HG02840 (cell line): ENCODE measurements around the gene RASAL2.

Experiments
- ATAC-seq: cut with Tn5 transposase; IDR thresholded peaks from one replicate; pipeline ENCODE4 v1.9.1; 2021; ENCODE audit warnings: mild to moderate bottlenecking, moderate library complexity, moderate number of reproducible peaks; ENCODE audit not compliant: unreplicated experiment, low FRiP score

The RASAL2 gene

GRCh38 chr1:178477841-178478240 lies 383.9 kb downstream of the RASAL2 start:
- ATAC-seq, result no peak

DNA sequence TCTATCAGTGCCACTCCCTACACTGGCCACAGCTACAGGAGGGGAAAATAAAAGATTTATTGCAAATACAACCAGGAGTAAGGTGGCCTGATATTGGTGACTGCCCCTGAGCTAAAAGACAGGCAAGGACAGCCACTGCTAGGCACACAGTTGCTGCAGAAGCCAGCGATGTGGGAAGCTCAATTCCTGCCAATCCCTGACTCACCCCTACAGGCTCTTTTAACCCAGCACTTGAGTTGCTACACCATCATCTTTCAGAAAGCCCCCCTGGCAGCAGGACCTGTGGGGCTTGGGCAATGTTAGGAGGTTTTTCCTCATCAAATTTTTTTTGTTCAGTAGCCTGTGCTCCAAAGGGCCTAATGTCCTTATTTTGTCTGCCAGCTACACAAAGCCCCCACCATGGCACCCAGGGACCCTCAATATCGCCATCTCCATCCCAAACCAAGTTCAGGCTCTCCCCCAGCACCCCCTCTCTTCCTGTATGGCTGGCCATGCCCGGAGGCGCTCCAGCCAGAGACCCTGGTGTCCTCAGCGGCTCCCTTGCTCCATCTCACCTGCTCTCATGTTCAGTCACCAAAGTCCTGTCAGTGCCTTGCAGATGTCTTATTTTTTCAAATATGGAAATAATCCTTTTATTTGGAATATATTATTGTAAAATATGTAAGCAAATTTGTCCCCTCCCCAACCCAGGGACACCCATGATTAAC lies 389.5 kb downstream of the RASAL2 start:
- ATAC-seq, result no peak

DNA sequence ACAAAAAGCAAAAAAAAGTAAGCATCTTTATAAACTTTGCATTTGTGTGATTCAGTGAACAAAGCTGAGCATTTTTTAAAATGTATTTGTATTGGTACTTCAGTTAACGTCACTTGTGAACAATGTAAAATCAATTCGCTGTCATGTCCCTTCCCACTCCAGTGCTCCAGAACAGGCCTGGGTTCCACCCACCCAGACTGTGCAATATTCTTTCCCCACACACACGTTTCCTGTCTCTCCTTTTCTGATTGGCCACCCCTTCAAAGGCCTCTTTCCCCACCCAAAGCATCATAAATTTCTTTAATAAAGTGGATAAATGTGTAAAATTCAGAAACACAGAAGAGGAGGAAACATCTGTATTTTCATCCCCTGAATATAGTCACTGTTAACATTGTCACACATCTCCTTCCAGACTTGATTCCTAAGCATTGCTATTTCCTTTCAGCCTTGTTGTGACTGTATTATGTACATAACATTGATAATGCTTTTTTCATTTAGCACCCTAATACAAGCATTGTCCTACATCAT lies 390.9 kb downstream of the RASAL2 start:
- ATAC-seq, result no peak

DNA sequence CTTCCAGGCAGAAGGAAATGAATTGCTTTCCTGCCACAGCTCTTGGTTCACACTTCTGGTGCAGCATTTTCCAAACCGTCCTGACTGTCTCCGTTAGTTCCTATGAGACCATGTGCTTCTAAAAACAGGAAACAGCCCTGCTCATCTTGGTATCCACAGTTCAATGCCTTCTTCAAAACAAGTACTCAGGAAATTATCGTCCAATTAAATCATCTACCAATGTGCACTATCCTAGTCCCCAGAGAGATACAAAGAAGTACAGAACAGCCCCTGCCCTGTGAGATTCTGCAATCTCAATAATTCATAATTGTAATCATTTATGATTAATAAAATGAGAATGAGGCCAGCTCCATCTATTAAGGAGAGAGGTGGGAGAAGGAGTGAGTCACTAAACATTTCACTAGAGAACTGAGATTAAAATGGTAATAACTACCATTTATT lies 391.7 kb downstream of the RASAL2 start:
- no peak for ATAC-seq

DNA sequence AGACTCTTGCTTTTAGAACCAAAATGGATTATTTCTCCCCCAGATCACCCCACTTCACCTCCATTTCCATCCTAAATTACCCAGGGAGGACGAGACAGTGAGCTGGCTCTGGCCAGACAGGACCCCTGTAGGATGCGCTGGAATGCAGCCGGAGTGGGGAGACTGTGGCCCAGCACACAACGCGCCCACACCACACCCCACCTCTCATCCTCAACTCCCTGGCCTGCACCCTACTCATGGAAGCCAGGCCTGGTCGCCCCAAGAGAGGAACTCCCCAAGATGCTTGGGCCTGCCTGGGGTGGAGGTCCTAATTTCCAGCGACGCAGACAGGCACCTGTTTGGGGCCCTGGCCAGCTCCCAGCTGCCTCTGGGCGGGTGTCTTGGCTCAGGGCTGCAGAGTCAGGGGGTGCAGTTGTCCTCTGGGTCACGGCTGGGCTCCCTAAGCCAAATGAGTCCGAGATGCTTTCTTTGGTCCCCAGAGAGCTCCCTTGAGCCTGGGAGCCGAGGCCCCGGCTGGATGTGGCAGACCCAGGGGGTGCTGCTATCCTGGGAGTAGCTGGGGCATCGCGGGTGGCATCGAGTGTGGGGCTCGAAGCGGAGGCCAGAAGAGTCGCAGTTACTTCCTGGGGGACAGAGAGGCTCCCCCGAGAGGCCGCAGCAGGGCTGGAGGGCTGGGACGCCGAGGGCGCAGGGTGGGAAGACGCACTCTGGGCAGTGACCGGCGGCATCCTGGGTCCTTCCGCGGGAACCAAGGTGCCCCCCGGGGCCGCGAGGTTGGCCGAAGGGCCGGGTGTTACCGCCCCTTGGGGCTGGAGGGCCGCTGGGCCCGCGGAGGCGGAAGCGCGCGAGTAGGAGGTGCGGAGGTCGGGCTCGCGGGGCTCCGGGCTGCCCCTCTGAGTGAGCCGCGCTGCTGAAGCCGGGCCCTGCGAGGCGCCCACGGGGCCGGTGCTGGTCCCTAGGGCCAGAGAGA lies 392.5 kb downstream of the RASAL2 start:
- no peak for ATAC-seq

- no peak for ATAC-seq
These were observed 393.2 kb downstream of the RASAL2 start for GRCh38 chr1:178487070-178487615.

DNA sequence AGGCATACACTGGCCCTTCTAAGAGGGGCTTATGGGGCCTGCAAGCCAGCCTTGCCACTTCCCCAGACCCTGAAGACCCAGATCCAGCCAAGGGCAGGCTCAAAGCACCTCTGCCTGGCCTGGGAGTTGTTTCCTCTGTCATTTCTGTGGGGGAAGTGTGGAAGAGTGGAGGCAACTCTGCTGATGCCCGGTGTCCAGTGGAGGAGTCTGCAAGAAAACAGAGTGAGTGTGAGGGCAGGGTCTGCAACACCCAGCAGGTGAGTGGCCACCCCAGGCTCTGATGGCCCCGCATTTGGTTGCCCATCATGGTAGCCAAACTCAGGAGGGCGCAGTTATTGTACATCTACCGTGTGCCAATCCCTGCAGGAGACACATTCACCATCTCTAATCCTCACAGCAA lies 394.5 kb downstream of the RASAL2 start:
- no peak for ATAC-seq

DNA sequence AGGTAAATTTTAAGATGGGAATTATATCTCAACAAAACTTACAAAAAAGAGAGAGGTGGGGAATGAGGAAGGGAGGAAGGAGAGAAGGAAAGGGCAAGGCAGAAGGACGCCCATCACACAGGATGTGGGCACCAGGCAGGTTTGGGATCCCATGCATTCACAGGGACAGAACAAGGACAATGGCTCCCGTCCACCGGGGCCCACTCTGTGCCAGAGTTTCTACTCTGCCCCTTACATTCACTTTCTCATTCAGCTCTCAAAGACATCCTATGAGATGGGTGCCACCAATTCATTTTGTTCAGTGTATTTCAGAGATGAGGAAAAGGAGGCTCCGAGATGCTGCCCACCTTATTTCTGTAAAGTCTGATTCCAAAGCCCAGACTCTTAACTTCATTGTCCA lies 395.5 kb downstream of the RASAL2 start:
- ATAC-seq, result no peak

DNA sequence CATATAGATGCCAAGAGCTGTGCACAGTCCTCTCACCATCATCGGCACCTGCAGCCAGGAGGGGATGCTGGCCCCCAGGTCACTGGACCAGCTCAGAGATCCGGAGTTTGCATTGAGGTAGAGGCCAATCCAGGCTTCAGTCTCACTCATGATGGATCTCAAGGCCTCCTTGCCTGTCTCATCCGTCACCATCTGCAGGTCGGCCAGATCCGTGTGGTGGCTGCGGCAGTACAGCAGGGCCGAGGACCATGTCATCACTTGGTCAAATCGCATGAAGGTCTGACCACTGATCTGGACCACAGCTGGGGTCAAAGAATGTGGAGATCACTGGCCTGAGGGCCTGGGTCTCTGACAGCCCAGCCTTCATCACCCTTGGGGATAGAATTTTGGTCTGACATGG lies 396.2 kb downstream of the RASAL2 start:
- no peak for ATAC-seq

DNA sequence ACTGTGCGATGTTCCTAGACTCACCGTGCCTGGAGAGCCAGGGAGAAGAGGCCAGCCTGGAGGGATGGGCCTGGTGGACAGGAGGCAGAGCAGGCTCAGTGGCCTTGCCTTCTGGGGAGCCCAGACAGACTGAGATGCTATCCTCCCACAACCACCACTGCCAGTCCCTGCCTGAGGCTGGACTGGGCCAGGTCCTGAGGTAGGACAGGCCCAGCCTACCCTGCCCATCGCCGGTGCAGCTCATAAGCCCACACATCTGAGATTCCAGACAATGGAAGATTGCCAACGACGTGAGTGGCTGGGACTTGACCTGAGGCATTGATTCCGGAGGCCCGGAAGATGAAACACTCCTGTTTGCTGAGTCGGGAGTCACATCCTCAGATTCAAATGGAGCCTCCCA lies 397.1 kb downstream of the RASAL2 start:
- no peak for ATAC-seq

GRCh38 chr1:178491721-178492120 lies 397.8 kb downstream of the RASAL2 start:
- no peak for ATAC-seq

DNA sequence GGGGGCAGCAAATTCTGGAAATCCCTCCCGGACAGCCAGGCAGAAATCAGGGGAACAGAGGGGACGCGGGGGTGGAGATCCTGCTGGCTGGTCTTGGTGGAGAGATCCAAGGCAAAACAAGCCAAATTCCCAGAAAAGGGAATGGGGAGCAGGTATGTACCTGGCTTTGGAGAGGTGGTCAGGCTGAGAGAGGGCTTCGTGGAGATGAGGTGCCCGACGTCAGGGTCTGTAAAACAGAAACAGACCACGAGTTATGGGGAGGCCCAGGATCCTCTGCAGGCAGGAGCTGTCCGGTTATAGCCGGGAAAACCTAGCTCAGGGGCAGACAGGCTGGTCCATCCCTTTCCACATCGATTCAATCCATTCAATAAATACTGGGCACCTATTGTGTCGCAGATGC lies 398.4 kb downstream of the RASAL2 start:
- no peak for ATAC-seq

DNA sequence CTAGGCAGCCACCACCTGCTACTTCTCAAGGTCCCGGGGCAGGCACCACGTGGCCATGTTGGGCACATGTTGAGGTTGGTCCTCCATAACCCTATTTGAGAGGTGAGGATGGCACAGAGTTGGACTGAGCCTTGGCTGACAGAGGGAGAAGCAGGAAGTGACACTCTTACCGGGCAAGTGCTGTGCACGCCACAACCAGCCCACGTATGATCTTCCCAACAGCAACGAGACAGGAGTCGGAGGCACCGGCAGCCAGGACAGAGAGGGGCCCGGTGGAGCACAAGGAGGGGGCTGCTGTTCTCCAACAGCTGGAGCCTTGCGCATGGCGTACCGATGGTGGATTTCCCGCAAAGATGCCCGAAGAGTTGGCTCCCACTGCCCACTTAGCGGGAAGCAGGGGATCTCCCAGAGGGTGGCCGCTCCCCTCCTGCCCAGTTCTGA lies 399.4 kb downstream of the RASAL2 start:
- ATAC-seq, result no peak

- ATAC-seq, result no peak
These were observed 400.7 kb downstream of the RASAL2 start for GRCh38 chr1:178494569-178494971.

GRCh38 chr1:178495158-178495557 lies 401.3 kb downstream of the RASAL2 start:
- ATAC-seq, result no peak

DNA sequence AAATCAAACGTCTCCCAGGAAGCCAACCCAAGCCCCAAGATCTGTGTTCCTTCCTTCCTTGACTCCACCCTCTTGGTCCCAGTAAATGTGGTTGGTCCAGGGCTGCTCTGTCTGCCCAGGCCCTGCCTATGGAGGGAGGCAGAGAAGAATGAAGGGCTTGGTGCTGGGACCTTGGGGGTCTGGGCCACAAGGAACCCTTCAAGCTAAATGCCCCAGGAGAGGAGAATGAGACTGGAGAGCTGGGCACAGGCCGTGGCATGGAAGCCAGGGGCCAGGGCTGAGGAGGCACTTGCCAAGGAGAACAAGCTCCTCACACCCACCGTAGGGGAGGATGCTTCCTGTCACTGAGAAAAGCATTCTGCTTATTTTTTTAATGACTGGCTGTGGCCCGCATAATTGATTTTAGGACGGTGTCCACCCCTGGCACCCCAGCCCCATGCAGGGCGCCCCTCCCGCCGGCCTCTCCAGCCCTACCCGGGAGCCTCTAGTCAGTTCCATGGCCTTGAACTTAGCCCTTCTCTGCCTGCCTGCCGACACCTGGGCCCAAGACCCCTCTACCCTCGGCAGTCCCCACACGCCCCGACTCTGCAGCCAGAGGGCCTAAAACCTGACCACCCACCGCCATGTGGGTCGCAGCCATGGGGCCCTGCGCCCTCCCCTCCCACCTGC lies 402.0 kb downstream of the RASAL2 start:
- no peak for ATAC-seq

DNA sequence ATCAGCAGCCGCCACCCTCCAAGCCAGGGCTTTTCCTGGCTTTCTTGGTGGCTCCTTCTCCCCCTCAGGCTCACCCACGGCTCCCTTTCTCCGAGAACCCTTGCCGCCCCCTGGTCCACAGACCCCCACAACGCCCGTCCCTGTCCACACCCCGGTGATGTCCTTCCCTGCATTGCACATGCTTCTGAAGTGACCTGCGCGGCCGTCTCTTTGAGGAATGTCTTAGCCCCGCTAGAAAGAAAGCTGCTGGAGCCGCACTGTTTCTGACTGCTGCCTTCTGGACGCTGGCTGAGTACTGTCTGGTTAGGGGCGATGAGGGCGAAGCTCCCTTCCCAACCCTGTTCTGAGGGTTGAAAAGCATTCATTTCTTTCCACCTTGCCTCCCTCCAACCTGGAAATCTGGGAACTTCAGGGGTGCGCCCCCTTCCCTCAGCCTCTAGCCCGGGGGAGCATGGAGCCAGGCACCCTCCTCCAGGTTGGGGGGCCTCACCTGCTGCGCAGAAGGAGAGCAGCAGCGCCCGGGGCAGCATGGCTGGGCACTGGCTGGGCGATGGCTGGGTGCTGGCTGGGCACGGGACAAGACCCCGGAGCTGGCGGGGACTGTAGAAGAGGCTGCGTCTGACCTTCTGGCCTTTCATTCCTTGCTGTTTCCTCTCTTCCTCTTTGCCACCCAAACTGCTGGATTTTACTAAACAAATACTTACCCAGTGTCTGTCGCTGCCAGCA lies 402.7 kb downstream of the RASAL2 start, which contains the start of gene CLEC20A:
Gene CLEC20A (minus strand): TSS at position 555 of the 726 bp plus-strand sequence. CDS start 25 bp downstream, at position 530.
- no peak for ATAC-seq

- no peak for ATAC-seq
These were observed 404.1 kb downstream of the RASAL2 start for GRCh38 chr1:178497903-178498478.
